Stimulated activated CD4-positive, alpha-beta T cell treated with anti-CD3 and anti-CD28 coated beads, Interleukin-1b, Interleukin-23, amount 100 ng/mL, for 1 hour (primary cell): ENCODE results near the gene PPP1CC.
"Not testable (repeated sequence)": the region's sequence is repeated elsewhere in the genome, so short reads cannot be mapped to it uniquely, and the experiment has no call there.

ENCODE experiments used
- DNase-seq, 2 donors: peaks; one replicate each; pipeline ENCODE4 v3.0.0-alpha.2; 2020; ENCODE audit warnings: low read depth in 2 of 2

The PPP1CC gene

DNA sequence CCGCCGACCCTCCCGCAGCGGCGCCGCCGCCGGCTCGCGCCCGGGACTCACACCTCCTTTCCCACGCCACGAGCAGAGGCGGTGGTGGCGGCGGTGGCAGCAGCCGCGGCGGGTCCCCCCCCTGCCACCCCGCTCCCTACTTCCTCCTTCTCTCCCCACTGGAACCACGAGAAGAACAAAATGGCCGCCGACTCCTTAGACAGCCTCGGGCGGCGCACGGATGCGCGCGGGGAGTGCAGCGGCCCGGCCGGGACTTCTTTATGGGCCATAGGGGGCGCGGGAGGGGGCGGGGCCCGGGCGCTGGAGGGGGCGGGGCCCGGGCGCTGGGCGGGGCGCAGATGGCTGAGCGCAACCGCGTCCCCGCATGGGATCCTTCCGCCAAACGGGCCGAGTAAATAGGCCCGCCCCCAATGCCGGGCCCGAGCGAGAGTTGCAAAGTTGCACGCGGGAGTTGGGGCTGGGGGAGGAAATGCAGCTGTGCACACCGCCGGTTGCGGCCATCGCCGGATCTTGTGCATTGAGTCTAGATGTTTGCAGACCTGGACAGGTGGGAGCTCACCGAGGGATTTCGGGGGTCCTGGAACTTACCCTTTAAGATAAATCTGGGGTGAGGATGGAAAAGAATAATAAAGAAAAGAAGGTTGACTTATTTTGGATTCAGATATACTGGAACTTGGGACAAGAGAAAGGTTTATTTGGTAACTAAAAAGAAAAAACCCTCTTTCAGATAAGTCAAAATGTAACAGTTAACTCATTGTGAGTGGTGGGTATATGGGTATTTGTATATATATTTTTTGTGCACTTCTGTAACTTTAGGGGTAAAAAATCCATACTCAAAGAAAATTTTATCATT, at the start of gene PPP1CC:
Gene PPP1CC, minus strand, starts transcription at position 174 of the 853 bp plus-strand sequence. CDS start 184 bp downstream, outside the sequence.
- DNase-seq: peak; percentile 80 to 82

DNA sequence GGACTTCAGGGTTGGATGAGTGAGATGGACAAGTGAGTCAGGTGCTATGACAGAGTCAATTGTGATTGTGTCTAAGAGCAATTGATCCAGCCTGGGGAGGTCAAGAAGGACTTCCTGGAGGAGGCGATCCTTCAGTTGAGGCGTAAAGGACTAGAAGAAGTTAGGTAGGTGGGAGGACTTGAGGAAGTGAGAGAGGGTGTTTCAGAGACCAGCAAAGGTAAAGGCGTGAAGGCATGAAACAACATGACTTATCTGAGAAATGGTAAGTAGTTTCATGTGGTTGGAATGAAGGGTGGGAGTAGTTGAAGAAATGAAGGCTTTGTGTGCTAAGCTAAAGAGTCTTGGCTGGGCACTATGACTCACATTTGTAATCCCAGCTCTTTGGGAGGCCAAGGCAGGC, 48.9 kb upstream of the PPP1CC start:
- no peak for DNase-seq

DNA sequence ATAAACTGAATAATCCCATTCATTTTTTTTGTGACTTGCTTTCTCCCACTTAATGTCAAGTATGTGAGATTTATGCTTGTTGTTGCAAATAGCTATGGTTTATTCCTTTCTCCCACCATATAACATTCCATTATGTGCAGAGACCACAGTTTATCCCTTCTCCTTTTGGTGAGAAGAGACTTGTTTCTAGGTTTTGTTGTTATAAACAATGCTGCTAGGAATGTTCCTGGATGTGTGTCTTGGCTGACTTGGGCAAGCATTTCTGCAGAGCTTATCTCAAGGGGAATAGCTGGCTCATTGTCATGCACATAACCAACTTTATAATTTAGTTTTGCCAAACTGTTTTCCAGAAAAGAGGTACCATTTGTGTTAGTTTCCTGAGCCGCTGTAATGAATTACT, 47.6 kb upstream of the PPP1CC start:
- no peak for DNase-seq

DNA sequence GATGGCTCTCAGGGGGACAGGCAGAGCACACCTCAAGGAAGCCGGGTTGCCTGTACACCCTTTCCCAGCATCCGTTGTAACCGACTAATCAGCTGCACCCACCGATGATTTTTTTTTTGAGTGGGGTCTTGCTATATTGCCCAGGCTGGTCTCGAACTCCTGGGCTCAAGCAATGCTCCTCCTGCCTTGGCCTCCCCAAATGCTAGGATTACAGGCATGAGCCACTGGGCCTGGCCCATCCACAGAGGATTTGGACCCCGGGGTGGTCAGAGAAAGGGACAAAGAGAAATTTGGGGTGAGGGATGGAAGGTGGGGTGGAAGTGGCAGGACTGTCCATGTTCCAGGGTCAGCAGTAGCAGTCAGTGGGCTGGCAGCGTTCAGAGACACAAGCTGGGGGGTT, 43.3 kb upstream of the PPP1CC start:
- DNase-seq: no peak

DNA sequence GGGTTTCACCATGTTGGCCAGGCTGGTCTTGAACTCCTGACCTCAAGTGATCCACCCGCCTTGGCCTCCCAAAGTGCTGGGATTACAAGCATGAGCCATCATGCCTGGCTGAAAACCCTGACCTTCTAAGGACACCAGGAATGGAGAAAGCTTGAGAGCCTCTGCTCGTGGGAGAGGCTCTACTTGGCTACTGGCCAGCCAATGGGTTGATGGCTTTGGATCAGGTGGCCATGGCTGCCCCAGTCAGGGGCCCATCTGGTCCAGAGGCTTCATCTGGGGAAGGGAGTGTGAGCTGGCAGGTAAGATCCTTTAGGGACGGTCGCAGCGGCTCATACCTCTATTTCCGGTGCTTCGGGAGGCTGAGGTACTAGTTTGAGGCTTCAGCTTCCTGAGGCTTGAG, 42.5 kb upstream of the PPP1CC start:
- DNase-seq: no peak

DNA sequence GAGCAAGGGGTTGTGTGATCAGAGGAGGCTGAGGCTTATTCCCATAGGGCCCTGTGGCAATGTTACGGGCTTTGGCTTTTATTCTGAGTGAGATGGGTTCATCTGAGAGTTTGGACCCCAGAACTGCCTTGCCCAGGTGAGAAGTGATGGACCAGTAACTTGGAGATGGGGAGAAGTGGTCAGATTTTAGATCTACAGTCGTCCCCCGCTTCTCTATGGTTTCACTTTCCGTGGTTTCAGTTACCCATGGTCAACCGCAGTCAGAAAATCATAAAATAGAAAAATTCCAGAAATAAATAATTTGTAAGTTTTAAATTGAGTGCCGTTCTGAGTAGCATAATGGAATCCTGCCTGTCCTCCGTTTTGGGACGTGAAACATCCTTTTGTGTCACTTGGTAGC, 40.2 kb upstream of the PPP1CC start:
- DNase-seq: no peak

DNA sequence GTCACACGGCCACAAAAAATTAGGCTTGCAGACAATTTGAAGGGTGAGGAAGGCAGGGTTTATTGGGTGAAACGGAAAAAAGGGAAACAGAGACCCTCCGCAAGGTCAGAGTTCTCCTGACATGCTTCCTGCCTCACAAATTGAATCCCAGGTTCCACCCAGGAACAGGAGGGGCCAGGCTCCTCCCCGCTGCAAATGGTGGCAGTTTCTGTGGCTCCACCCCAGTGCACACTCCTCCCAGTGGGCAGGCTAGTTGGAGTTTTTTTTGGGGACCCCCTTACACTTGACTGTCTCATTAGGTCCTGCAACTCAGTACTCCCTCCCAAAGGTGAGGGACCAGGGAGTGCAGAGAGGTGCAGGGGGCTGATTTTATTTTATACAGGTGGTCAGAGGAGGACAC, 39.4 kb upstream of the PPP1CC start:
- no peak for DNase-seq

DNA sequence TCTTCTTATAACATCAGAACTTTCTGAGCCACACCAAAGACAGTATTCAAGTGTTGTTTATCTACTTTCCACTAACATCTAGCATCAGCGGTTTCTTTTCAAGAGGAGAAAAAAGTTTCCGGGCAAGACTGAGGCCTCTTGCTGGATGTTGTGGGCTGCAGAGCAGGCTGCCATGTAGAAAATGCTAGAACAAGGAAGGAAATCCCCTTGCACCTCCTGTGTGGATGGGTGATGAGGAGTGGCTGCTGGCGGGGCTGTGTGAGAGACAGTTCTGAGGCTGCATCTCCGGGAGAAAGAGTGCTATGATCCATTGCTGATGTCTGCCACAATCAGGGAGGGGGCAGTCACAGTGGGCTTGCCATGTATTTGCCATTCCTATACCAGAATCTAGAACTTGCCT, 37.8 kb upstream of the PPP1CC start:
- DNase-seq: peak; percentile 13 to 24

DNA sequence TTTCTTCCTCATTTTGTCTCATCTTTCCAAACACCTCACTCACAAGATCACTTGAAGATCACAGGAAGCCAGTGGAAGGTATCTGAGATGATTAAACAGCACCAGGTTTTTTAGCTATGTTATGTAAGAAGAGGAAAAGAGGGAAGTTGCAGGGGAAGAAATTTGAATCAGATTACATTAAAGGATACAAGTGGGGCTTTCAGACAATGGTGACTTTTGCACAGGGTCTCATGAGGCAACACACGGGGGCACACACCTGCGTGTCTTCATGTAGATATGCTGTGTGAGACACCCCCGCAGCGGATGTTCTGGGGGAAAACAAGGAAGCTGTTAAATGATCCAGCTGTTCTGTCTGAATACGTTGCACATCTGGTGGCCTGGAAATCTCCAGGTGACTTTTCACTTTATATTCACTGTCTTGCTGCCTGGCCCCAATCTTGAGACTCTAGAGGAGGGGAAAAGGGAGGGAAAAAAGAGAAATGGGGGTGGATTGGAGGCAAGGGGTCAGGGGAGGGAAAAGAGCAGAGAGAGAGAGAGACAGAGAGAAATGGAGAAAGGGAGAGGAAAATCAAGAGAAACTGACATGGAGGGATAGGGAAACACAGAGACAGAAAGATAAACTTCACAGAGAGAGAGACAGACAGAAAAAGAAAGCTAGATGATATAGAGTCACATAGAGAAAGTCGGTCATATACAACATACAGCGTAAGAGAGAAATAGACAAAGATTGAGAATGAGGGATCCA, 36.3 kb upstream of the PPP1CC start:
- no peak for DNase-seq

DNA sequence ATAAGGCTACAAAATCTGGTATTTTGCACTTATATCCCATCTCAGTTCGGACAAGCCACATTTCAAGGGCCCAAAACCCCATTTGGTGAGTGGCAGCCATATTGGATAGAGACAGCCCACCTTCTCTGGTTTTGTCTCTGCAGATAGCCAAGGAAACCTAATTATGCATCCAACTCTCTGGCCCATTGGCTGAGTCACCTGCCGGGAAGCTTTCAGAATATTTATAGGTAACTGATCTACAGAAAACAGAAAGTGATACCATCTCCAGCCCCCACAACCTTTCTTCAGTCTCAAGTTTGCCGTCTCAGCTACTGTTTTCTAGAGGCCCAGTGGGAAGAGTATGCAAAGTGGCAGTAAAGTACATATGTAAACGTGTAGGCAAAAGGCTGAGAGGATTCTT, 33.7 kb upstream of the PPP1CC start:
- DNase-seq: peak in 1 of 2 donors; percentile 24

DNA sequence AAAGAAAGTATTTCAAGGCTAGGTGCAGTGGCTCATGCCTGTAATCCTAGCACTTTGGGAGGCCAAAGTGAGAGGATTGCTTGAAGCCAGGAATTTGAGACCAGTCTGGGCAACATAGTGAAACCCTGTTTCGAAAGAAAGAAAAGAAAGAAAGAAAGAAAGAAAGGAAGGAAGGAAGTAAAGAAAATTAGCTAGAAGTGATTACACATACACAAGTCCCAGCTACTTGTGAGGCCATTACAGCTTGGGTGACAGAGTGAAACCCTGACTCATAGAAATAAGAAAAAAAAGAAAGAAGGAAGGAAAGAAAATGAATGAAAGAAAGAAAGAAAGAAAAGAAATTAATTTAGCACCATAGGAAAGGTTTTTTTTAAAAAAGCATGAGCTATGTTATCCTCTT, 33.3 kb upstream of the PPP1CC start:
- DNase-seq: no peak

DNA sequence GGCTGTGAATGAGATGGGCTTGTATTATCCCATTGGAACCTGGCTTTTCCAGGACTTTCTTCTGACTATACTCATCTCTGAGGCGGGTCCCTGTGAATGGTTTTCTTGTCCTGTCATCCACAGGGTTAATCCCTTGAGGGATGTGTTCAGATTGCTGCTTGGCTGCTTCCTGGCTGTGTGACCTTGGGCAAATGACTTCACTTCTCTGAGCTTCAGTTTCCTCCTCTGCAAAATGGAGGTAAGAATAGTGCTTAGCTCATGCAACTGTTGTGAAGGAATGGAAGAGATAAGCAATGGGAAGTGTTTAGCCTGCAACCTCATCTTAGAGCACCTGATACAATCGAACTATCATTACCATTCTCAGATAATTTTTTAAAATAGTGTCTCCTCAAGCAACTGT, 32.1 kb upstream of the PPP1CC start:
- no peak for DNase-seq

DNA sequence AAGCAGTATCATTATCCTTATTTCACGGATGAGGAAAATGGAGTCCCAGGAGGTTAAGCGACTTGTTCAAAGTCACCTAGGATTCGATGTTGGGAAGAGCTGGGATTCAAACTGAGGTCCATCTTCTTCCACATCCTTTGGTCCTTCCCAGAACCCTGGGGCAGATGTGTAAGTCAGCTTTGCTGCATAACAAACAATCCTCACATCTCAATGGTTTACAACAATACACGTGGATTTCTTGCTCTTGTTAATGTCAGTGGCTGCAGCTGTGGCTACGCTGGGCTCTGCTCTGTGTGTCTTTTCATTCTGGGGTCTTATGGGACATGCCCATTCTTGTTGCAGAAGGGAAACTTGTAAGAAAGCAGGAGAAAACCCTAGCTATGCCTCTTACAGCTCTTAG, 26.3 kb upstream of the PPP1CC start:
- DNase-seq: no peak

DNA sequence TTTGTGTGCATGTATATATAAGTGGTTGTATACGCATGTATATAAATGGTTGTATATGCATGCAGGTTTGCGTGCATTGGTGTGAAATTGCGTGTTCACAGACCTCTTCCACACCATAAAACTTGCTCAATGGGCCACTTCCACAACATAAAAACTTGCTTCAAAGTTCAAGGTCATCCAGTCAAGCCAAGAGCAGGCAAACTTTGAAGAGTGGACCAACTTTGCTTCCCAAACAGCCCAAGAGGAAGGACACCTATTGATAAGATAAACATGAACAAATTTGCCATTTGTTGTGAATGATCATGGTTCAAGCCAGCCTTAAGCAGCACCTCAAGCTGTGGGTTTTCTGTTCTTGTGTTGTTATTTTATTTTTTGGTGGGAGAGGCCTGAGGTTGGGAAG, 25.2 kb upstream of the PPP1CC start:
- no peak for DNase-seq

DNA sequence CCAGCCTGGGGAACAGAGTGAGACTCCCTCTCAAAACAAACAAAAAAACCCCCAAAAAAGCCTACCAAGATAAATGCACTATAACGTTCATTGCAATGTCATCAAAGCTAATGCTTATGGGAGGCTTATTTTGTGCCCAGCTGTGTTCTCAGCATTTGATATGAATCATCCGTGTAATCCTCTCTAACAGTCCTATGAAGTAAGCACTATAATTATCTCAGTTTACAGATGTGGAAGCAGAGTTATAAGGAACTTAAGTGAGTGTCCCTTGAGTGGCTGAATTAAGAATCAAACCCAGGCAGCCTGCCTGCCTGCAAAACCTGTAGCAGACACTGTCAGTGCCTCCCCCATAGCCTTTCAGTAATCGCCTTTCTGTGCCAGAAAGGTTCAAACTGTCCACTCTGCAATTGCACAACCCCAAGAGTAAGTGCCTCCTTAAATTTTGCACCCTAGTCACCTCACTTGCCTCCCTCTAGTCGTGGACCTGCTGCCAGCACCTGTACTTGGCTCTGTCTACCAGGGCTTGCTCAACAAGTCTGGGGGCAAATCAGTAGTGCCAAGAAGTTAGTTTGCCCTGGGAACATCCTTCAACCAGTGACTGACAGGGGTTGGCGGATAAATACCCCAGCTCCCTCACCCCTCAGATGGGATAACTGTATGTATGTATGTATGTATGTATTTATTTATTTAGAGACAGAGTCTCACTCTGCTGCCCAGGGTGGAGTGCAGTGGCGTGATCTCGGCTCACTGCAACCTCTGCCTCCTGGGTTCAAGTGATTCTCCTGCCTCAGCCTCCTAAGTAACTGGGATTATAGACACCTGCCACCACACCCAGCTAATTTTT, 23.8 kb upstream of the PPP1CC start:
- no peak for DNase-seq

DNA sequence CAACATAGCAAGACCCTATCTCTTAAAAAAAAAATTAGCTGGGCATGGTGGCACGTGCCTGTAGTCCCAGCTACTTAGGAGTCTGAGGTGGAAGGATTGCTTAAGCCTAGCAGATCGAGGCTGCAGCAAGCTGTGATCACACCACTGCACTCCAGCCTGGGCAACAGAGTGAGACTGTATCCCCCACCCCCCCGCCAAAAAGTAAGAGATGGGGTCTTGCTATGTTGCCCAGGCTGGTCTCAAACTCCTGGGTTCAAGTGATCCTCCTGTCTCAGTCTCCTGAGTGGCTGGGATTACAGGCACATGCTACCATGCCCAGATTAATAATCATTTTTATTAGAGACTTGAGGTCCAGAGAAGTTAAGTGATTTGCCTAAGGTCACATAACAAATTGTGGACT, 22.9 kb upstream of the PPP1CC start:
- DNase-seq: not testable (repeated sequence)

DNA sequence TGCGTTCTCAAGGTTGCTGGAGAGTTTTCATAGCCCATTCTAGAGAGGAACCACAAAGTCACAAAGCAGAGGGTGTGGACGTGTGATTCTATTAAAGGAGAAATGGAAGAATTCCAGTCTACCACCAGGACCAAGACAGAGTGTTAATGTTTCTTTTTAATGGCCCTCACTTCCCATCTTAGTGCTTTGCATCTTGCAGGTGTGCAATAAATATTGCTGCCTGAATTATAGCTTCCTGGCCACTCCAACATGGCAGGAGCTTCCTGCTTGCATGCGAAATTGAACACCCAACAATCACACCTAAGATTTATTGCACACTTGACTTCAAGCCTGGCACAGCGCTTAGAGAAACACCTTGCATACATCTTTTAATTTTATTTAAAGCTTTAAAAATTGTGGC, 22.4 kb upstream of the PPP1CC start:
- DNase-seq: no peak

DNA sequence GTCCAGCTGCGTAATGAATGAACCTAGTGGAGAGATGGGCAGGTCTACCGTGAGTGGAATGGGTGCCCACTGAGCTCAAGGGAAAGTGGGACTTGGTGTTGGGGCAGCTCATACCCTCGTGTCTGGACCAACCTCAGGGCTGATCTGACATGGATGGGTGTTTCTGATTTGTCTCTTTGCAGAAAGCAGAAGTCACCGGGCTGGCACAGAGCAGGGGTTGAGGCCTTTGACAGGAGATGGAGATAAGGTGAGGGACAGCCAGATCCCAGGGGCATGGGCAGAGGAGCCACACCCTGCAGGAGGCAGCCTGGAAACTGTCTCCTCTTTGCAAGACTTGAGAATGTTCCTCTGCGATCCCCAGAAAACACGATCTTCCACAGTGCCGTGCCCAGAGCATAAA, 20.9 kb upstream of the PPP1CC start:
- DNase-seq: no peak

DNA sequence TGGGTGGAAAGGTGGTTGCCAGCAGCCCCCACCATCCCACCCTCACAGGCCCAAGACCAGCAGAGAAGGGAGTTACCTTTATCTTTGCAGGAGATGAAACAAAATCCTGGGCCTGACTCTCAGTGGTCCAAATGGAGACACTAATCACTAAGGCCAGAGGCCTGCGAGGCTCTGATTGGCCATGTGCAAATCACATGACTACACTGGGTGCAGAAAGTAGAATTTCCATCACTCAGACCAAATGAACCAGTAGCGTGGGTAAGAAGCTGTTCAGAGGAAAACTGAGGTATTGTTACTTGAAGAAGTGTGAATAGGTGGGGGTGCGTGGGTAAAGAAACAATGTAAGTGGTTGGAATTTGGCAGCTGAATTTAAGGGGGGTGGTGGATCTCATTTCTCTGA, 20.2 kb upstream of the PPP1CC start:
- no peak for DNase-seq

DNA sequence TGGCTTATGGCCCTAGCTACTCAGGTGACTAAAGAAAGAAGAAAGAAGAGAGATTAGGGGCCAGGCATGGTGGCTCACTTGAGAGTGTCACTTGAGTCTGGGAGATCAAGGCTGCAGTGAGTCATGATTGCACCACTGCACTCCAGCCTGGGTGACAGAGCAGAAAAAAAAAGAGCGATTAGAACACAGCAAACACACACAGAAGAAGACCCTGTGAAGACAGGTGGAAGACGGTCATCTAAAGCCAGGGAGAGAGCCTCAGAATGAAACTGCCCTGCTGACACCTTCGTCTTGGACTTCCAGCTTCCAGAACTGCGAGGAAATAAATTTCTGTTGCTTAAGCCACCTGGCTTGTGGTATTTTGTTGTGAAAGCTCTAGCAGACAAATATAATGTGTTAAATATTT, 17.5 kb upstream of the PPP1CC start:
- DNase-seq: no peak

DNA sequence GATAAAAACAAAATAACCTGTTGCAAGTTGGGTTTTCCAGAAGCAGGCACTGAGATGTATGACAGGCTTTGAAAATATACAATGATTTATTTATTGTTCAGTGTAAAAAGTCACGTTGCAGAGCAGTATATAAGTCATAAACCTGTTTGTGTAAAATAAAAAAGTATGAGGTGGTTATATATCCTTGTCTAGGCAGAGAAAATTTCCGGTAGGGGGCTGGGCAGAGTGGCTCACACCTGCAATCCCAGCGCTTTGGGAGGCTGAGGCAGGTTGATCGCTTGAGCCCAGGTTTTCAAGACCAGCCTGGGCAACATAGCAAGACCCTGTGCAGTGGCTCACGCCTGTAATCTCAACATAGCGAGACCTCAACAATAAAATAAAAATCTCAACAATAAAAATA, 16.2 kb upstream of the PPP1CC start:
- no peak for DNase-seq

DNA sequence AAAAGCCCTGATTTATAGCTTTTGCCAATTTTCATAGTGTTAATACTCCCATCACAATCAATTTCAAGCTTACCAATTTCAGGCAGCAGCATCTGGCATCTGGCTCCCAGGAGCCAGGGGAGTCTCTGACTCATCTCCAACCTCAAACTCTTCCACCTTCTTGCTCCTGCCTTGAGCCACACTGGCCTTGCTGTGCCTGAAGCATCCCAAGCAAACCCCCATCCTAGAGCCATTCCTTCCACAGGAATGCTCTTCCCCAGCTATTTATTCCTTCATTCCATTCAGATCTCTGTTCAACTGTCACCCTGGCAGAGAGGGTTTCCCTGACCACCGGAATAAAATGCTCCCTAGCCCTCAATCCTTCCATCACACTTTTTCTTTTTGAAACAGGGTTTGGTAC, 13.9 kb upstream of the PPP1CC start:
- DNase-seq: no peak
